GM18909 (cell line): ENCODE results near the gene DSTN.

ENCODE experiments used
- ATAC-seq: cut with Tn5 transposase; IDR thresholded peaks from one replicate; pipeline ENCODE4 v1.9.1; 2021; ENCODE audit warnings: mild to moderate bottlenecking; ENCODE audit not compliant: unreplicated experiment, poor library complexity

DSTN gene

DNA sequence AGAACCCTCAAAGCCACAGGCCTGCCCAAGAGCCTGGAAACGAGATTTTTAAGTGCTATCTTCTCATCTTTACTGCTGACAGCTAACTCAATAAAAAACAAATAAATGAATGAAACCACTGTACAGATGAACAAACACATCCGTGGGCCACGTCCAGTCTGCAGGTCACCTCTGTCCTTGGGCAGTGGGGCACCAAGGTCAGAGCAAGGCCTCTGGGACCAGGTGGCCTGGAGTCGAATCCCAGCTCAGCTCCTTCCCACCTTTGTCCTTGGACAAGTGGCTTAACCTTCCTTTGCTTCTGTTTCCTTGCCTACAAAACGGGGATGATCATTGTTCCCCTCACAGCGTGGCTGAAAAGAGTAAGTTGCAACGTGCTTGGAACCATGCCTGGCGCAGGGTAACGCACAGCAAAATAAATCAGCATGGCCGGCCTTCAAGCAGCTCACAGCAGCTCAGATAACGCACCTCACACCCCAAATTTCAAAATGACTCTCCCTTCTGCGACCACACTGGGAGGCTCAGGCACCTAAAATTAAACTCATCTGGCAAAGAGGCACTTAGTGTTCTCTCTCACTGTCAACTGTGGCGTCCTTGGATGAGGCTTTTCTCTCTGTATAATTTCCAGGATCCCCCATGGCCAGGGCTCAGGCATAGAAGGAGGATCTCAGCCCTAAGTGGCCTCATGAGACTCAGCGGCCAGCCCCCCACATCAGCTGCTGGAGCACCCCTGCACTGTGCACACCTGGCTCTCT lies 76.5 kb downstream of the DSTN start:
- ATAC-seq: no peak

DNA sequence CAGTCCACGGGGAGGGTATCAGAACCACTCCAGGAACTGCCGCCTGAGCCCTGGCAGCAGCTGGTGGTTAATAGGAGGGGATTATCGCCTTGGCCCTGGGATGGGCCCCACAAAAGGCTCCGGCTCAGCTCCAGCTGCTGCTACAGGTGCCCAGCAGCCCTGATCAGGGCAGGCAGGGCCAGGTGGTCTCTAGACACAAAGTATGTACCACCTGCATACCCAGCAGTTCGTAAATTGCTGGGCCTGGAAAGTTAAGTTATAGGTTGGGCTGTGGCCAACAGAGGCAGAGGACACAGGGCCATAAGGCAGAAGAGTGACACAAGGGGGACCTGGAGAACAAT lies 77.1 kb downstream of the DSTN start:
- no peak for ATAC-seq

DNA sequence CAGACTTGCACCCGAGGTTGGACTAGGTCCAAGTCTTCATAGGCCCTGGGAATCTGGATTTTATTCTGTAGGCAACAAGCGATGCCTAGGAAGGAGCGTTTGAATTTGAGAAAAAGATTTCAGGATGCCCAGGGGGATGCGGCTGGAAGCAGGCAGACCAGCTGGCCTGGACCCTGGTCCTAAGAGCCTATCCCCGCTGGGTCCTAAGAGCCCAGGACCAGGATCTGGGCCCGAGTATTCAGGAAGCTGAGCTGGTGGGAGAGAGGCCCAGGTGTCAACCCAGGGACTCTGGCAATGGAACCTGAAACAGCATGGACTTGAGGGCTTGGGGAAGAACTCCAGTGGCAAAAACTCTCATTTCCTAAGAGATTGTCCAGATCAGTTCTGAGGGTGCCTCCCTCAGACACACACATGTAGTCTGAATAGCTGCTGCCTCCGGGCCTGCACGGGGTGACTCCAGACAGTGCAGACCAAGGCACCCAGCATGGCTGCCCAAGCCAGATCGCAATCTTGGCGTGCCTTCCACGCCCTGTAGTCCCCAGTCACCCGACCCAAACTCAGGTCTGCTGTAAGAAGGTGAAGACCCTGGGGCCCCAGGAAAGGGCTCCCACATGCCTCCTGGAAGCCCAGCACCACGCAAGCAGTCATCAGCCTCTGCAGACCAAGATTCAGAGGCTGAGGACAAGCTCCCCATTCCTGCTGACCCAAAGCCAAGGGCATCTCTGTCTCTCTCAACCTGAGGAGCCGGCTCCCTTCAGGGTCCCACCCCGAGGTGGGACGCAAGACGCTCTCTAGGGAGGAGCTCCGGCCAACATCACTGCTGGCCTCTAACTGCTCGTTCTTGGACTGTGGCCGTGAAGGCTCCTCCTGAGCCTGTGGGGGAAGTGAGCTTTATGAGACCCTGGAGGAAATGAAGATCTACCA lies 77.8 kb downstream of the DSTN start:
- ATAC-seq: no peak

DNA sequence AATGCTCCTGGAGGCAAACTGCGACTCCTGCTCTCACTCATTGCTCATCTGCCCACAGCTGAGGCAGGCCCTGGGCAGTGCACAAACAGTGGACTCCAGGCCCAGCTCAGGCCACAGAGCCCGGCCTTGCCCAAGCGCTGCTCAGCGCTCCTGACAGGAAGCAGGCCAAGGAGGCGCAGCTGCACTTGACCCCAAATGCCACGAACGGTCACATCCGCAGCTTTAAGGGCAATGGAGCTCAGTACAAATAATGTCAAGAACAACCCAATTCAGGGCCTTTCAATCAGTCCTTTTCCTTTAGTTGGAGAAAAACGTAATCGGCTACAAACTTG lies 78.4 kb downstream of the DSTN start:
- ATAC-seq: no peak

DNA sequence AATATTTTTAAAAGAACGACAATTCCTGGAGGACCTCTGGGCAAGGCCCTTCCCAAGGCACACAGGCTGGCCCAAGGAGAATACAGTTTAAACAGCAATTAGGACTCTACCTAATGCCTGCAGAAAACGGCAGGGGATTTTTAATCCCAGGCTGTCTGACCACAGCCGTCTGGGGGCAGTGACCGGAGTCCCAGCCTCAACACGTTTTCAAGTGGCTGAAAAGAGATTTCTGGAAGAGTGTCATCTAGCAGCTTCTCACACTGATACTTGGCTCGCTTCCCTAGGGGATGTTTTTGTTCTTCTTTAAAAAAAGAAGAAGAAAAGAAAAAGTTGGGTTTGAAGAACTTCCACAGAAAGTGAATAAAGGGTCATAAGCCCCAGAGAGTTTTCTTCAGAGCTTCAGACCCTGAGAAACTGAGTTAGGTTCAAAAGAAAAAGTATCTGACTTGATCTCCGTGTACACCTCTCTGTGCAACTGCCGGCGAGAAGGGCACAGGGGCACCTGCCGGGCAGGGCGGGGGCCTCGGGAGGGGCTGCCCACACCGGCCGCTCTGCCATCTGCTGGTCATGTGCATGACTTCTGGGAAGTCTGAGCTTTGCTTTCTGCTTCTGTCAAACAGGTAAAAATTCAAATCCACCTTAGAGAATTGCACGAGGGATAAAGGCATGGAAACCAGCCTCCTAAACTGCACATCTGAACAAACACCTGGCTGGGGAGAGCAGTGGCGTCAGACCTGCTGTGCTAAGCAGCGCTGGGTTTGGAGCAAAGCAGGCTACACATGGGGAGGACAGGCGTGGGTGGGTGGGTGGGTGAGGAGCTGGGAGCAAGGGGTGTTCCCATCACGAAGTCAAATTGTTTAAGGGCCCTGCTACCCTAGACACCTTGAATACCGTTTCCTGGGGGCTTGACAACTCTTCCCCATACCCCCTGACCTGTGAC lies 79.2 kb downstream of the DSTN start:
- ATAC-seq: peak; percentile 53

DNA sequence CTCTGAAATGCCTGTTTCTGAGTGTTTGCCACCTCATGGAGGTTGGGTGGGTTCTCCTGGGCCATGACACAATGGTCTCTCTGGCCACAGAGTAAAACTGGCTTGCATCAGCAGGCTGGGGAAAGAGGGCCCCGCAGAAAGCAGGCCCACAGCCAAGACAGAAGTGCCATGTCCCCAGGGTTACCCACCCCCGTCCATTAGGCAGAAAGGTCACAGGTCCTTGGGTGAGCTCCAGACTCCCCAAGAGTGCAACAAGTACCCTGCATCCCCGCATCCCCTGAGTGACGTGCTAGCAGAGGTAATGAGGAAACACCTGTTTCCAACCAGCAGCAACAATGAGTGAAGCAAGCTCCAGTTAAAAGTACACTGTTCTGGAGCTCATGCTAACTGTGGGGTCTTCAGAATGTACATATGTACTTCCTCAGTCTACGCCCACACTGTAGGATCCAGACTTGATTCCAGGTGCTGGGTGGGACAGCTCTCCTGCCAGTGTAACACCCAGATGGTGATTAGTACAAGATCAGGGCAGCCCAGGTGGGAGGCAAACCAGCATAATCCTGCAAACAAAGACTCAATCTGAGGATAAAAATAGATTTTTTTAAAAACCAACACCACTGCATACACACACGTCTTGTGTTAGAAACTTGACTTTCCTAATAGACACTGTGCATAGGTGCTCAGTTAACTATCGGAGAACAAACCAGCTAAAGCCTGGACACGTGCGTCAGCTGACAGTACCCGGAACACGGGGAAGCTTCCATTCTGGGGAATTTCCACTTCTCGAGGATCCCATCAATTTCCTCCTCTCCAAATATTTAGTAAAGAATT lies 80.6 kb downstream of the DSTN start:
- ATAC-seq: no peak

DNA sequence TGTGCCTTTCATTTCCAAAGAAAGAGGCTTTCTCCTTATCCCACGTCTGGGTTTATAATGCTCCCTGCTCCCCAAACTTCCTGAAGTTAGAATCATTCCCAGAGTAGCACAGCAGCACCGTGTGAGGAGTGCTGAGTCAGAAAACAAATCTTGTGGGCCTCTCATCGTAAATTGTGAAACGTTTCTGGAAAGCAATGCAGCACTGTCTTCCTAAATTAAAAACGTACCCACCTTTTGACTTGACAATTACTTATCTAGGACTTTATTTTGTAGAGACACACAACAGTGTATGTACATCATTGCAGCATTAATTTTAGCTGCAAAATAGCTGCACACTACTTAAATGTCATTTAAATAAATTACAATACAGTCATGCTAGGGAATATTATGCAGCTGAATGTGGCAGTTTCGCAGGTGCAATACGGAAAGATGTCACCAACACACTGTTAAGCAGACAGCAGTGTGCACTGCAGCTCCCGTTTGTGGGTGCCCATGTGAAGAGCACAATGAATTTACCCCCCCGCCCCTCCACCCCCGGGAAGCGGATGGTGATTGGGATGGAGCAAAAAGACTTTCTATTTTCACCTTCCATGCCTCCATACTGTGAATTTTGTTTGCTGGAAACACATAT lies 81.4 kb downstream of the DSTN start:
- no peak for ATAC-seq

DNA sequence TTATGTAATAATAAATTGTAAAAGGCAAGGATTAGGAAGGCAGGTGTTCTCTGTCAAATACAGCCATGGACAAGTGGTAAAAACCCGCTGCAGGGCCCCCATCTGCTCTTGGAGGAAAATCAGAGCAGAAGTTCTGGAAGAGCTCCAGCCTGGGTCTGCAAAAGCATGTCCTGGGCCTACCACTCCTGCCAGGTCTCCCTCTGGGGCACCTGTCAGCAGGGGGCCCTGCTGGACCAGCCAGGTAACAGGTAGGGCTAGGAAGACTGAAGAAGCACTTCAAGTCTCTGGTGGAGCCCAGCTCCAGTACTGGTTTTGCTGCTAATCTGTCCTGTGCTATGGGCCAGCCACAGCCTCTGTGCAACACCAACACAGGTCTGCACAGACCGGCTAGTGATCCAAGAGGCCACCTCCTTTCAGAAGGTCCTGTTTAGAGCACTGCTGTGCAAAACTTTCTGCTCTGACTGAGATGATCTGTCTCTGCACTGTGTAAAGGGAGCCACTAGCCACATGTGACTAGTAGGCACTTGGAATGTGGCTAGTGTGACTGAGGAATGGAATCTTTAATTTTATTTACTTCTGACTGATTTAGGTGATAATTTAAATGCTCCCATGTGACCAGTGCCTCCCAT lies 82.0 kb downstream of the DSTN start:
- no peak for ATAC-seq

DNA sequence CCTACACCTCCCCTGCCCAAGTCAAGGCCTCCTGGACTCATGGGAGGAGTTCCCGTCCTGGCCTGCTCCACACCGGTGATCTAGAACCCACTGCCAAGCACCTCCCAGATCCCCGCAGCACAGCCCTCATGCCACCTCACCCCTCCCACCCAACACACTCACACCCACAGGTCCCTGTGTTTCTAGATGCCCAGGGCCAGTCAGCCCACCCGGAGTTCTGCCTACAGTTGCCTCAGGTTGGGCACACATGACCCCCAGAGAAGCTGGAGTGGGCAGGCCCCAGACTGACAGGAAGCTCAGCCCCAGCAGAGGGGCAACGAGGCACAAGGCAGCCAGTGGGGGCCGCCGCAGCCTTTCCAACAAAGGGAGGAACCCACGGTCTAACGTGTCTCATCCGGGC lies 82.5 kb downstream of the DSTN start:
- ATAC-seq: no peak

DNA sequence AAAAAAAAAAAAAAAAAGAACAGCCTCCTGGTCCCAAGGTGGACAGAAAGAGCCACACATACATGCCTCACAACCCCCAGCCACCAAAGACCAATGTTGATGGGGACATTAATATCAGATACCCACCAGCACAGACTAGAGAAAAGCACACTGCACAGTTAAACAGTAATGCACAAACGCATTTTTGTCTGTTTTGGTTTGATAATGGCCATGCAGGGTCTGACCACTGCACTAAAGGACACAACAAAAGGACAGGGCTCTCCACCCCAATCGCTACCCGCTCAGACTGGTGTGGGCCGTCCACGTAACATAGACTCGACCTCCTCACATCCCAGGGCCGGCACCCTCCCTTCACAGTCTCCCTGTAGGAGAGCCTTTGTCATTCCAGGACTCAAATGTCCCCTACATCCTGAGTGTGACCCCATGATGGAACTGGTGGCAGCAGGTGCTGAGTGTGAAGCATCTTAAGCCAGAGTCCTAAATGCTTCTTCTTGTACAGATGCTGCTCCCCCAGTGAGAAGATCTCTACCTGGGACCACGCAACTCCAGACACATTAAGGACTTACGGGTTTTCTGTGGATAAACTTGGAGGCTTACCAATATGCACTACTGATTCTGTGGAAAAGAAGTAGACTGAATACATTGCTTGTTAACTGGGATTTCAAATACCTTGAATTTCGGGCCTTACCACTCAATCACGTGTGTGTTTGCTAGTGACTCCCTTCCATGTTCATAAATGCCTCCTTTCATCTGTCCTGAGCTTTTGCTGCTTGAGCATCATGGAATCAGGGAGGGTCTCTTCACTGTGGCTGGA lies 84.2 kb downstream of the DSTN start:
- no peak for ATAC-seq

DNA sequence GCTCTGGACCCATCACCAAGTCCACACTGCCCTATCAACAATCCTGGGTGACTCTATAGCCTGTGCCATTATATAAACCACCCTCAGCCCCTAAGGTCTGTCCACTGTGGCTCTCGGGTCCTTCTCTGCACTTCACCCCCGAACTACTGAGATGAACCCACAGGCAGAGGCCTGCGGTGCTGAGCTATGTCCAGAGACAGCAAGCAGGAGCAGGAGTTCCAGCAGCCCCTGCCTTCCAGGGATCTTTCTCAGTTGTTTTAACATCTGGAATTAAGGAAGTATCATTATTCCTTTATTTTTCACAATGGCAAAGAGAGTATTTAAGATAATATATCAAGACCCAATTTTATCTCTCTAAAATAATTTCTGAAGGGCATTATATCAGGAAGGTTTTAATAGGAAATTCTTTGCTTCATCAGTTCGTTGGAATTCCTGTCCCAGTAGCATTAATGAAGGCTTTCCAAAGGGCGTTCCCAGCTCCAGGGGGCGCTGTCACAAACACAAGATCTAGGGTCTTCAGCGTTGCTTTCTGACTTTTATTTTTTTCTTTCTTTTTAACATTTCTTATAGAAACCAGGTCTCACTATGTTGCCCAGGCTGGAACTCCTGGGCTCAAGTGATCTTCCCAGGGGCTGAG lies 84.9 kb downstream of the DSTN start:
- no peak for ATAC-seq

DNA sequence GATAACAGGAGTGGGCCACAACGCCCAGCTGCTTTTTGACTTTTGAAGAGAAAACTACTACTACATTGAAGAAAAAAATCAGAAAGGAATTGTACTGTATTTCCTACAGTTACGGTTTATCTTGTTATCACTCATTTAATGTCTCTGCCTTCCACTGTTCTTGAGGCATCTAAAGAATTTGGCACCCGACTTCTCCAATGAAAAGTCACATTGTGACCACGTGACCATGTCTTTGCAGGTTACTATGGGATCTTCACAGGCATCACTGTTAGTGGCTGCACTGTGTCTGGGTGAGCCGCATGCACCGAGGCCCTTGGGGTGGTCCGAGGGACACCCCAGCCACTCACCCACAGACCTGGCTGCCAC lies 85.4 kb downstream of the DSTN start:
- ATAC-seq: no peak

DNA sequence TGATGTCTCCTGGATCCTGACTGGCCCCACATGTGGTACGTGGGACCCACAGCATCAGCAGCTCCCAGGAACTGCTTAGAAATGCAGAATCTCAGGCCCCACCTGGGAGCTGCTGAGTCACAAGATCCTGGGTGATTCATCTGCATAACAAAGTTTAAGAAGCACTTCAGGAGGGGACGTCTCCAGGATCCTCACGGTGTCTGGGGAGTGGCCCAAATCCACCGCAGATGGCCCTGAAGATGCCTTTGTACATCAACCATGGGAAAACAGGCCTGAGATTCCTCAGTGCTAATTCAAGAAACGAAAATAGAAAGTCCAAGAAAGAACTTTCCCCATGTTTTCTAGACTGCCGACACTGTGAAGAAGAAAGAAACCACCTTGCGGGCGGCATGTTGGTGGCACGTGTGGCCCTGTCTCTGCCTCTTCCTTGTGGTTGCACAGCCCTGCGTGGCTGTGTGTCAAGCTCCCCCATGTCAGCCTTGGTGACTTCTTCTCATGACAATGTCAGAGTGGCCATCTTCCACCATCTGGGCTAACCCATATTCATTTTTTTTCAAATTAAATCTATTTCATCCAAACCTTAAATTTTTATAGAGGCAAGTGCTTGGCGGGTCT lies 86.1 kb downstream of the DSTN start:
- no peak for ATAC-seq

DNA sequence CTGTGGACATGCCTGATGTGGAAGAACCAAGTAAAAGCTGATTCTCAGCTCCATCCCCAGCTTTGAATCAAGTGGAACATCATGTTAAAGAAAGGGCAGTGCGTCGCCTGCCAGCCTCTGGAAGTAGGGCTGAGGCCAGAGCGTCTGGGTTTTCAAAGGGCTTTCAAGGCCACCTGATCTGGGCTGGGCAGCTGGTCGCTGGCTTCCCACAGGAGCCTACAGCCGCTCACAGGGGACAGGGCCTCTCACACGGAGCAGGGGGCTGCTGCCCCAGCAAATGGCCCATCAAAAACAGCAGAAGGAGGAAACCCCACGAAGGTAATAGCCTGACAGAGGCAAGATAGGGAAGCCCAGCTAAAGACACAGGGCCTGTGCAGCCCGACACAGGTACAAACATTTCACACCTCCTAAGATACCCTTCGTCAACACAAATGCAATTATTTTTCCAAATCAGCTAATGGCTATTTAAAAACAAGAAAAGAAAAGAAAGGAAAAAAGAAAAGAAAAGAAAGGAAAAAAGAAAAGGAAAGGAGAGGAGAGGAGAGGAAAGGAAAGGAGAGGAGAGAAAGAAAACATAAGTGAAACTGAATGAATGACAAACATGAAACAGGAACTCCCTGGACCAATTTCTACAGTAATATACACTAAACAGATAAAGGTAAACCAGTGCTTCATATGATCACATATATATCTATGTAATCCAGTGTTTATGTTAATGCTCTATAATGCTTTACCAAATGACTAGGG lies 87.4 kb downstream of the DSTN start:
- ATAC-seq: no peak

DNA sequence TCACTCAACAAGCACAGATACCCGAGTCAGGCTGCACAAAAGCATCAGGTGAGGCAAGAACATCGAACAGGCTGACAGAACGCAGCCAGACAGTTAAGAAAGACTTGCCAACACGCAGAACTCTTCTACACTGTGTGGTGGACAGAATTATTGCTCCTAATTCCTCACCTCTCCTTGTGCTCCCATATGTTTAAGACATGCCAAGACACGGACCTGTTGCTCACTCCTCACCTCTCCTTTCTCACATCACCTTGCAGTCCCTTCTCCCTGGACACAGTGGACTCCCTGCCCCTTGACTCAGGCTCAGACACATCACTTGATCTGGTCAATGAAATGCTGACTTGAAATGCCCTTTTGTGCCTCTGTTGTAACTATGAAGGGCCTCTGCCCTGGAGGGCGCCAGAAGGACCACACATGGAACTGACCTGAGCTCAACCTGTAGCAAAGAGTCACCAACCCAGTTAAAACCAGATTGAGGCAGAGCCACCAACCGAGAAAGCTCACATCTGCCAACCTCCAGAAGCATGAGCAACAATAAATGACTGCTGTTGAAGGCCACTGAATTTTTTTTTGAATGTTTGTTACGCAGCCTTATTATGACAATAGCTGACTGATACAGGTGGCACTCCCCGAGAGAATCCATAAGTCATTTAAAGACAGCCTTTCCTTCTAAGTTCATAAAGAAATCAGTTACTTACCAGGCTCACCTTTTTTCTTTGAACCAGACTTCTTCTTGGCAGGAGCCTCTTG lies 88.2 kb downstream of the DSTN start:
- no peak for ATAC-seq

DNA sequence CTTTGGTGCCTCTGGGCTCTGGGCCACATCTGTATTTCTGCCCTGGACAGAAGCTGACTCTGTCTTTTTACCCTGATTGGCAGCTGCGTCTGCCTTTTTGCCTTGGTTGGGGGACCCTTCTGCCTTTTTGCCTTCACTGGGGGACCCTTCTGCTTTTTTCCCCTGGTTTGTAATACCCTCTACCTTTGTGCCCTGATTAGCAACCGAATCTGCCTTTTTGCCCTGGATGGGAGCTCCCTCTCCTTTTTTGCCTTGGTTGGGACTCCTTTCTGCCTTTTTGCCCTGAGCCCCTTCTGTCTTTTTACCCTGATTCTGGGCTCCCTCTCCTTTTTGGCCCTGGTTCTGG lies 88.7 kb downstream of the DSTN start:
- ATAC-seq: no peak
